HepG2 (cell line): Measurements from ENCODE around the gene CPN1. TPM values are rescaled to one million over a fixed set of nuclear protein-coding genes. Genes with fewer than 3 reads are reported as not detected.

Experiments
- ATAC-seq: fragments of 200-7000 bp; cut with Tn5 transposase; 3 replicates; pipeline ENCODE4 v1.9.1; 2020; ENCODE audit warnings: mild to moderate bottlenecking, moderate library complexity
- BruUV-seq: library from RNA; stranded (reverse); fragments of 400-500 nt; replicated peaks from 2 replicates; lab custom pipeline; 2021; lab: Mats Ljungman, UMichigan
- CTCF ChIA-PET: fragments of 300-600 bp; formaldehyde crosslinking; extraction: SDS; loops from one replicate; lab custom pipeline; 2021; ENCODE audit warnings: low total read pairs, inconsistent platforms, low intra/inter-chr PET ratio; lab: Yijun Ruan, JAX
- POLR2A ChIA-PET: fragments of 350-600 bp; sonication (Branson Sonifier 250); formaldehyde crosslinking; loops from one replicate; lab custom pipeline; 2020; ENCODE audit warnings: antibody characterized with exemption, inconsistent platforms; lab: Yijun Ruan, JAX
- DNase-seq: peaks from one replicate; pipeline ENCODE4 v3.0.0-alpha.2; 2015; ENCODE audit warnings: low spot score
- FAIRE-seq: peaks from 3 replicates; lab custom pipeline; 2011; peaks lifted over from hg19 to GRCh38; lab: Jason Lieb, UNC
- H2AFZ ChIP-seq: one replicate; pipeline ENCODE4 v1.6.1; 2011; ENCODE audit warnings: low read length, inconsistent platforms
- H3K27ac ChIP-seq: fragments of 300-600 bp; 3 replicates; pipeline ENCODE4 v1.8.0; 2011; ENCODE audit warnings: mixed run types, mild to moderate bottlenecking, mixed read lengths, low read length, inconsistent platforms; ENCODE audit not compliant: insufficient read depth; ENCODE audit errors: extremely low read length
- H3K27me3 ChIP-seq, 2 experiments: fragments of 200-600 bp in 1 of 2; 2 replicates in 1 of 2; 3 replicates in 1 of 2; pipeline versions ENCODE4 v1.6.0 to v1.8.0; 2011; ENCODE audit warnings: low read length in 2 of 2, mild to moderate bottlenecking in 2 of 2, moderate library complexity in 2 of 2, inconsistent platforms in 1 of 2; ENCODE audit not compliant: insufficient read depth in 2 of 2, control insufficient read depth in 1 of 2
- H3K36me3 ChIP-seq, 2 experiments: fragments of 200-600 bp in 1 of 2; replicated peaks in 1 of 2; 2 replicates in 1 of 2; 3 replicates in 1 of 2; pipeline versions ENCODE4 v1.5.1 to v1.8.0; 2011; ENCODE audit warnings: low read length in 2 of 2, inconsistent platforms in 1 of 2; ENCODE audit not compliant: insufficient read depth in 2 of 2, control insufficient read depth in 1 of 2
- H3K4me1 ChIP-seq: 2 replicates; pipeline ENCODE4 v1.5.1; 2012; ENCODE audit warnings: low read length, inconsistent platforms; ENCODE audit not compliant: insufficient read depth
- H3K4me2 ChIP-seq: 2 replicates; pipeline ENCODE4 v1.6.0; 2011; ENCODE audit warnings: low read depth, low read length, inconsistent platforms
- H3K4me3 ChIP-seq, 3 experiments: fragments of 200-600 bp in 1 of 3; sonication (generic), shearing (Covaris generic) in 1 of 3; replicated peaks in 1 of 3; 2 replicates each; pipeline ENCODE4 v1.5.1; 2011 to 2016; ENCODE audit warnings: low read length in 3 of 3, inconsistent platforms in 2 of 3, low read depth in 2 of 3, mild to moderate bottlenecking in 2 of 3, control low read depth in 1 of 3, mixed read lengths in 1 of 3; ENCODE audit not compliant: insufficient read depth in 1 of 3
- H3K79me2 ChIP-seq: one replicate; pipeline ENCODE4 v1.6.1; 2011; ENCODE audit warnings: low read length, inconsistent platforms; ENCODE audit not compliant: insufficient read depth
- H3K9ac ChIP-seq: 2 replicates; pipeline ENCODE4 v1.6.0; 2011; ENCODE audit warnings: mild to moderate bottlenecking, low read depth, low read length, inconsistent platforms; ENCODE audit not compliant: insufficient read depth
- H3K9me3 ChIP-seq: 2 replicates; pipeline ENCODE4 v1.5.1; 2012; ENCODE audit warnings: mild to moderate bottlenecking, low read length
- H4K20me1 ChIP-seq: 2 replicates; pipeline ENCODE4 v1.6.0; 2011; ENCODE audit warnings: inconsistent platforms, mild to moderate bottlenecking, low read length, moderate library complexity; ENCODE audit not compliant: insufficient read depth
- AGO1 ChIP-seq: fragments of 200-400 bp; formaldehyde crosslinking; IDR thresholded peaks from 2 replicates; pipeline ENCODE4 v1.6.1; 2017; ENCODE audit warnings: mild to moderate bottlenecking, low read depth, low read length, moderate library complexity; ENCODE audit not compliant: poor library complexity, severe bottlenecking
- FOSL2 ChIP-seq: sonication (generic); formaldehyde crosslinking; IDR thresholded peaks from 2 replicates; pipeline ENCODE4 v1.4.0; 2020; ENCODE audit warnings: missing genetic modification reagents
- FOXM1 ChIP-seq: sonication (generic); formaldehyde crosslinking; IDR thresholded peaks from 2 replicates; pipeline ENCODE4 v1.5.0; 2020; ENCODE audit warnings: missing genetic modification reagents
- MBNL3 ChIP-seq: fragments of 250-450 bp; sonication (Bioruptor Pico); conservative IDR thresholded peaks from 2 replicates; pipeline ENCODE4 v1.8.0; 2022; ENCODE audit warnings: mild to moderate bottlenecking, inconsistent platforms
- NRL ChIP-seq: sonication (generic); formaldehyde crosslinking; IDR thresholded peaks from 2 replicates; pipeline ENCODE4 v1.5.0; 2020; ENCODE audit warnings: missing genetic modification reagents, mild to moderate bottlenecking, moderate library complexity, borderline replicate concordance
- RORA ChIP-seq: sonication (generic); formaldehyde crosslinking; IDR thresholded peaks from 2 replicates; pipeline ENCODE4 v1.5.0; 2020; ENCODE audit warnings: mild to moderate bottlenecking, missing genetic modification reagents, moderate library complexity
- SALL2 ChIP-seq: sonication (generic); formaldehyde crosslinking; IDR thresholded peaks from 2 replicates; pipeline ENCODE4 v1.8.1; 2023; ENCODE audit warnings: mild to moderate bottlenecking, missing genetic modification reagents, inconsistent platforms
- ZNF34 ChIP-seq: sonication (generic); formaldehyde crosslinking; IDR thresholded peaks from 2 replicates; pipeline ENCODE4 v1.4.0; 2020; ENCODE audit warnings: mild to moderate bottlenecking, missing genetic modification reagents, borderline replicate concordance
- ZNF83 ChIP-seq: sonication (generic); formaldehyde crosslinking; IDR thresholded peaks from 2 replicates; pipeline ENCODE4 v1.4.0; 2020; ENCODE audit warnings: missing genetic modification reagents, mild to moderate bottlenecking, borderline replicate concordance
- WGBS: methylation state at CpG from one replicate; pipeline ENCODE4 v1.1.6; 2017; ENCODE audit warnings: low lambda C conversion rate; 5-methylcytosine and 5-hydroxymethylcytosine counted together
- in situ Hi-C: cut with HindIII; loops from 2 replicates; pipeline ENCODE4 v1.10.0; 2017; ENCODE audit warnings: low pct_unique_long_range_greater_than_20kb; ENCODE audit not compliant: extremely low pct_ligation_motif_present
- intact Hi-C: fragments of 100-400 bp; cut with micrococcal nuclease; formaldehyde crosslinking; loops from one replicate; pipeline ENCODE4 v1.10.0; 2022; ENCODE audit not compliant: unreplicated experiment
- polyA plus RNA-seq, 8 experiments: library from polyadenylated mRNA; depleted of rRNA in 3 of 8; stranded (reverse) in 7 of 8; unstranded in 1 of 8; fragments of >200 nt; fragmentation: Illumina TruSeq in 4 of 8; extraction: Trizol in 4 of 8; gene quantifications; 2 replicates each; pipeline versions ENCODE4 v1.2.1 to v1.2.3, GENCODE V29; 2011 to 2016; ENCODE audit warnings: low read depth in 4 of 8, missing spikeins in 1 of 8, mixed read lengths in 1 of 8; ENCODE audit not compliant: insufficient read depth in 1 of 8
- total RNA-seq, 5 experiments: library from RNA; depleted of rRNA; stranded (reverse); fragments of >200 nt; fragmentation: Illumina TruSeq; extraction: Trizol; gene quantifications; 2 replicates each; pipeline ENCODE4 v1.2.3, GENCODE V29; 2016; ENCODE audit warnings: low read depth in 1 of 5
- TF ChIP-seq, protein P1 (sequence below): fragments of 450-650 bp; IDR thresholded peaks from 2 replicates; pipeline ENCODE4 v1.6.1; 2016
- TF ChIP-seq, protein P2 (sequence below): sonication (generic); formaldehyde crosslinking; IDR thresholded peaks from 2 replicates; pipeline ENCODE4 v1.4.0; 2020; ENCODE audit warnings: low read depth, mild to moderate bottlenecking, missing genetic modification reagents
- TF ChIP-seq, protein P3 (sequence below): sonication (generic); formaldehyde crosslinking; IDR thresholded peaks from 2 replicates; pipeline ENCODE4 v1.5.1; 2020; ENCODE audit warnings: missing genetic modification reagents, mild to moderate bottlenecking, borderline replicate concordance
- TF ChIP-seq, protein P4 (sequence below): sonication (generic); formaldehyde crosslinking; IDR thresholded peaks from 2 replicates; pipeline ENCODE4 v1.4.0; 2020; ENCODE audit warnings: mild to moderate bottlenecking, missing genetic modification reagents

CPN1 gene
- total and polyA plus RNA-seq, 2 of the 13 experiments (the other 11 are each of a cell fraction or from before 2014, with no cell fraction given) = 17.3 to 35.1 TPM

GRCh38 chr10:100027416-100027815, 54.3 kb downstream of the CPN1 start:
- WGBS = 72% methylated on average over 1 of the region's 1 CpG
- BruUV-seq = no TSS peak
- peaks cover 11% of the 10 kb centered on the region for H3K9me3 ChIP-seq
- H3K27me3 ChIP-seq = no peaks in the 10 kb centered on the region
- no peak overlapping the region for H3K4me2 ChIP-seq
- no peaks in the 10 kb centered on the region for H4K20me1 ChIP-seq
- H3K4me3 ChIP-seq = no peak overlapping the region
- DNase-seq = no peak
- TF ChIP-seq MBNL3 (CRISPR knock-in tag) (no peak), FOXM1 (no peak), ZNF83 (CRISPR knock-in tag) (no peak), ZNF34 (CRISPR knock-in tag) (no peak)
- TF ChIP-seq, protein P1, sequence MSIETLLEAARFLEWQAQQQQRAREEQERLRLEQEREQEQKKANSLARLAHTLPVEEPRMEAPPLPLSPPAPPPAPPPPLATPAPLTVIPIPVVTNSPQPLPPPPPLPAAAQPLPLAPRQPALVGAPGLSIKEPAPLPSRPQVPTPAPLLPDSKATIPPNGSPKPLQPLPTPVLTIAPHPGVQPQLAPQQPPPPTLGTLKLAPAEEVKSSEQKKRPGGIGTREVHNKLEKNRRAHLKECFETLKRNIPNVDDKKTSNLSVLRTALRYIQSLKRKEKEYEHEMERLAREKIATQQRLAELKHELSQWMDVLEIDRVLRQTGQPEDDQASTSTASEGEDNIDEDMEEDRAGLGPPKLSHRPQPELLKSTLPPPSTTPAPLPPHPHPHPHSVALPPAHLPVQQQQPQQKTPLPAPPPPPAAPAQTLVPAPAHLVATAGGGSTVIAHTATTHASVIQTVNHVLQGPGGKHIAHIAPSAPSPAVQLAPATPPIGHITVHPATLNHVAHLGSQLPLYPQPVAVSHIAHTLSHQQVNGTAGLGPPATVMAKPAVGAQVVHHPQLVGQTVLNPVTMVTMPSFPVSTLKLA = no peak
- TF ChIP-seq, protein P2, sequence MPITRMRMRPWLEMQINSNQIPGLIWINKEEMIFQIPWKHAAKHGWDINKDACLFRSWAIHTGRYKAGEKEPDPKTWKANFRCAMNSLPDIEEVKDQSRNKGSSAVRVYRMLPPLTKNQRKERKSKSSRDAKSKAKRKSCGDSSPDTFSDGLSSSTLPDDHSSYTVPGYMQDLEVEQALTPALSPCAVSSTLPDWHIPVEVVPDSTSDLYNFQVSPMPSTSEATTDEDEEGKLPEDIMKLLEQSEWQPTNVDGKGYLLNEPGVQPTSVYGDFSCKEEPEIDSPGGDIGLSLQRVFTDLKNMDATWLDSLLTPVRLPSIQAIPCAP (CRISPR knock-in tag) = no peak
- H3K4me1 ChIP-seq = peaks cover 17% of the 10 kb centered on the region
- in situ Hi-C loops = no loop called here
- no peak overlapping the region for H3K9ac ChIP-seq
- no peak overlapping the region for H2AFZ ChIP-seq
- no peaks in the 10 kb centered on the region for H3K36me3 ChIP-seq
- FAIRE-seq = no peak
- POLR2A ChIA-PET = no interaction called here
- CTCF ChIA-PET = no interaction called here
- intact Hi-C loops = no loop called here
- ATAC-seq = no peak
- H3K79me2 ChIP-seq = no peaks in the 10 kb centered on the region
- H3K27ac ChIP-seq = no peak overlapping the region

GRCh38 chr10:100025576-100025975, 56.1 kb downstream of the CPN1 start:
- Histone ChIP-seq H4K20me1 (no peaks in the 10 kb centered on the region), H3K4me3 (no peak overlapping the region), H3K79me2 (no peaks in the 10 kb centered on the region), H3K36me3 (no peaks in the 10 kb centered on the region), H3K27ac (no peak overlapping the region), H3K9me3 (peaks cover 11% of the 10 kb centered on the region), H3K4me1 (peaks cover 34% of the 10 kb centered on the region), H3K27me3 (no peaks in the 10 kb centered on the region), H3K9ac (no peak overlapping the region), H3K4me2 (no peak overlapping the region), H2AFZ (no peak overlapping the region)
- WGBS = 86% methylated on average over 5 of the region's 5 CpGs
- ChIA-PET POLR2A (interaction anchor here (0.6 to 1.1 kb wide), 2 partner anchors 12 to 259 kb away, joined by 4 to 5 read pairs; no protein-coding TSS in a partner anchor), CTCF (no interaction called here)
- DNase-seq (no peak), FAIRE-seq (no peak), ATAC-seq (no peak)
- intact Hi-C loops = no loop called here
- no TSS peak for BruUV-seq
- in situ Hi-C loops = no loop called here
- TF ChIP-seq, protein P3, sequence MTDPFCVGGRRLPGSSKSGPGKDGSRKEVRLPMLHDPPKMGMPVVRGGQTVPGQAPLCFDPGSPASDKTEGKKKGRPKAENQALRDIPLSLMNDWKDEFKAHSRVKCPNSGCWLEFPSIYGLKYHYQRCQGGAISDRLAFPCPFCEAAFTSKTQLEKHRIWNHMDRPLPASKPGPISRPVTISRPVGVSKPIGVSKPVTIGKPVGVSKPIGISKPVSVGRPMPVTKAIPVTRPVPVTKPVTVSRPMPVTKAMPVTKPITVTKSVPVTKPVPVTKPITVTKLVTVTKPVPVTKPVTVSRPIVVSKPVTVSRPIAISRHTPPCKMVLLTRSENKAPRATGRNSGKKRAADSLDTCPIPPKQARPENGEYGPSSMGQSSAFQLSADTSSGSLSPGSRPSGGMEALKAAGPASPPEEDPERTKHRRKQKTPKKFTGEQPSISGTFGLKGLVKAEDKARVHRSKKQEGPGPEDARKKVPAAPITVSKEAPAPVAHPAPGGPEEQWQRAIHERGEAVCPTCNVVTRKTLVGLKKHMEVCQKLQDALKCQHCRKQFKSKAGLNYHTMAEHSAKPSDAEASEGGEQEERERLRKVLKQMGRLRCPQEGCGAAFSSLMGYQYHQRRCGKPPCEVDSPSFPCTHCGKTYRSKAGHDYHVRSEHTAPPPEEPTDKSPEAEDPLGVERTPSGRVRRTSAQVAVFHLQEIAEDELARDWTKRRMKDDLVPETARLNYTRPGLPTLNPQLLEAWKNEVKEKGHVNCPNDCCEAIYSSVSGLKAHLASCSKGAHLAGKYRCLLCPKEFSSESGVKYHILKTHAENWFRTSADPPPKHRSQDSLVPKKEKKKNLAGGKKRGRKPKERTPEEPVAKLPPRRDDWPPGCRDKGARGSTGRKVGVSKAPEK (CRISPR knock-in tag) = no peak
- TF ChIP-seq, protein P4, sequence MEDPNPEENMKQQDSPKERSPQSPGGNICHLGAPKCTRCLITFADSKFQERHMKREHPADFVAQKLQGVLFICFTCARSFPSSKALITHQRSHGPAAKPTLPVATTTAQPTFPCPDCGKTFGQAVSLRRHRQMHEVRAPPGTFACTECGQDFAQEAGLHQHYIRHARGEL (CRISPR knock-in tag) = no peak
- TF ChIP-seq AGO1 = no peak
- TF ChIP-seq RORA = no peak
- no peak for TF ChIP-seq SALL2 (CRISPR knock-in tag)
- TF ChIP-seq NRL (CRISPR knock-in tag) = no peak
- TF ChIP-seq FOSL2 (CRISPR knock-in tag) = no peak
